ENCODE data around the gene RAD51B. TPM values are rescaled to one million over a fixed set of nuclear protein-coding genes. Genes with fewer than 3 reads are reported as not detected.
"Not testable (repeated sequence)": the region's sequence is repeated elsewhere in the genome, so short reads cannot be mapped to it uniquely, and the experiment has no call there.

The RAD51B gene
- total and polyA plus RNA-seq, 9 donors, result 21.6 to 70.1 (median 35.1) TPM

- intact Hi-C loops (cut with DNase I), result no loop called here
- Histone ChIP-seq H3K27me3 (no peaks in the 10 kb centered on the region), H3K4me1 (ENCODE audit: insufficient read depth) (peaks cover 5% of the 10 kb centered on the region), H3K27ac (peak within 1 kb of the TSS; percentile 37 to 60), H3K9me3 (no peaks in the 10 kb centered on the region), H3K4me3 (peak within 1 kb of the TSS; percentile 76), H3K36me3 (no peaks in the 10 kb centered on the region)
- WGBS, 3 donors, result 0 to 1% (median 0%) methylated on average over 26 of the region's 26 CpGs
- TF ChIP-seq CTCF (IDR thresholded peaks at IDR 0.05) (no peak), POLR2A (IDR thresholded peaks at IDR 0.05) (peak; percentile 42)
- peak; percentile 86 to 92 (median 88) for DNase-seq
These were observed 3.1 kb upstream of the RAD51B start, which contains the start of gene ZFYVE26 for GRCh38 chr14:67816326-67817002. TSS of gene ZFYVE26 (minus strand) at chr14:67816590. CDS start at chr14:67815963, 627 bp downstream.

GRCh38 chr14:67817750-67818438 is 1.7 kb upstream of the RAD51B start:
- H3K27ac ChIP-seq, result no peak overlapping the region
- no peak overlapping the region for H3K4me3 ChIP-seq
- DNase-seq, result no peak
- no peaks in the 10 kb centered on the region for H3K36me3 ChIP-seq
- no peaks in the 10 kb centered on the region for H3K9me3 ChIP-seq
- 88 to 92% (median 89%) methylated on average over 14 of the region's 14 CpGs for WGBS, 3 donors
- intact Hi-C loops (cut with DNase I), result no loop called here
- H3K27me3 ChIP-seq, result no peaks in the 10 kb centered on the region
- H3K4me1 ChIP-seq (ENCODE audit: insufficient read depth), result peaks cover 5% of the 10 kb centered on the region
- TF ChIP-seq EP300 (IDR thresholded peaks at IDR 0.05), result no peak
- no peak for TF ChIP-seq CTCF (IDR thresholded peaks at IDR 0.05)
- no peak for TF ChIP-seq POLR2A (IDR thresholded peaks at IDR 0.05)

GRCh38 chr14:67818476-67818875 is 1.1 kb upstream of the RAD51B start:
- 92 to 94% (median 94%) methylated on average over 6 of the region's 6 CpGs for WGBS, 3 donors

GRCh38 chr14:67820428-67820971 is 921 bp downstream of the RAD51B start:
- no peaks in the 10 kb centered on the region for H3K9me3 ChIP-seq
- intact Hi-C loops (cut with DNase I), result no loop called here
- H3K27me3 ChIP-seq, result no peaks in the 10 kb centered on the region
- peaks cover 4% of the 10 kb centered on the region for H3K4me1 ChIP-seq (ENCODE audit: insufficient read depth)
- DNase-seq, result no peak
- H3K27ac ChIP-seq, result no peak overlapping the region
- no peaks in the 10 kb centered on the region for H3K36me3 ChIP-seq
- 20 to 38% (median 27%) methylated on average over 13 of the region's 13 CpGs for WGBS, 3 donors
- no peak for TF ChIP-seq POLR2A (IDR thresholded peaks at IDR 0.05)
- no peak for TF ChIP-seq EP300 (IDR thresholded peaks at IDR 0.05)
- TF ChIP-seq CTCF (IDR thresholded peaks at IDR 0.05), result no peak
- peak overlapping the region; percentile 83 for H3K4me3 ChIP-seq

More at GRCh38 chr14:67818476-67818875, 1.1 kb upstream of the RAD51B start:
- H3K4me3 ChIP-seq; H3K27me3 ChIP-seq; DNase-seq; H3K4me1 ChIP-seq (ENCODE audit: insufficient read depth); H3K9me3 ChIP-seq; H3K36me3 ChIP-seq; H3K27ac ChIP-seq; intact Hi-C loops (cut with DNase I): not testable (repeated sequence)

- H3K36me3 ChIP-seq, result no peaks in the 10 kb centered on the region
- H3K4me3 ChIP-seq, result no peak overlapping the region
- no peaks in the 10 kb centered on the region for H3K9me3 ChIP-seq
- H3K27ac ChIP-seq, result no peak overlapping the region
- intact Hi-C loops (cut with DNase I), result no loop called here
- no peaks in the 10 kb centered on the region for H3K4me1 ChIP-seq (ENCODE audit: insufficient read depth)
- no peaks in the 10 kb centered on the region for H3K27me3 ChIP-seq
- DNase-seq, result no peak
- TF ChIP-seq CTCF (IDR thresholded peaks at IDR 0.05), result no peak
- TF ChIP-seq EP300 (IDR thresholded peaks at IDR 0.05), result no peak
- no peak for TF ChIP-seq POLR2A (IDR thresholded peaks at IDR 0.05)
These were observed 1.5 kb downstream of the RAD51B start for GRCh38 chr14:67821121-67821520.

Measured in ovary (tissue), 9 donors.